ENCODE measurements around the gene RNF175.
A peak's percentile ranks its signal among the peaks of the same experiment; 100 is the strongest.

The RNF175 gene

GRCh38 chr4:153741541-153741940, 18.3 kb downstream of the RNF175 start:
- no peak for DNase-seq

DNA sequence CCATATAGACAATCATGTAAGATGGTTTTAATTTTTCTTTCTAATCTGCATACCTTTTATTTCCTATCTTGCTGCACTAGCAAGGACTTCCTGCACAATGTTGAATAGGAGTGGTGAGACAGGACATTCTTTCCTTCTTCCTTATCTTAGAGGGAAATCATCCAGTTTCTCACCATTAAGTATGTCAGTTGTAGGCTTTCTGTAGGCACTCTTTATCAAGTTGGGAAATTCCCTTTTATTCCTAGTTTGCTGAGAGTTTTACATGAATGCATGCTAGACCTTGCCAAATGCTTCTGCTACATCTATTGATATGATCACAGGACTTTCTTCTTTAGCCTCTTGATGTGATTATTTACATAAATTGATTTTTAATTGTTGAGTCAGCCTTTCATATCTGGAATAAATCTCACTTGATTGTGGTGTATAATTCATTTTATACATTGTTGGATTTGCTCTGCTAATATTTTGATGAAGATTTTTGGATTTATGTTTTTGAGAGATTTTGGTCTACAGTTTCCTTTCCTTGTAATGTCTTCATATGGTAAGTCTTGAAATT, 23.8 kb downstream of the RNF175 start:
- DNase-seq, result no peak

DNA sequence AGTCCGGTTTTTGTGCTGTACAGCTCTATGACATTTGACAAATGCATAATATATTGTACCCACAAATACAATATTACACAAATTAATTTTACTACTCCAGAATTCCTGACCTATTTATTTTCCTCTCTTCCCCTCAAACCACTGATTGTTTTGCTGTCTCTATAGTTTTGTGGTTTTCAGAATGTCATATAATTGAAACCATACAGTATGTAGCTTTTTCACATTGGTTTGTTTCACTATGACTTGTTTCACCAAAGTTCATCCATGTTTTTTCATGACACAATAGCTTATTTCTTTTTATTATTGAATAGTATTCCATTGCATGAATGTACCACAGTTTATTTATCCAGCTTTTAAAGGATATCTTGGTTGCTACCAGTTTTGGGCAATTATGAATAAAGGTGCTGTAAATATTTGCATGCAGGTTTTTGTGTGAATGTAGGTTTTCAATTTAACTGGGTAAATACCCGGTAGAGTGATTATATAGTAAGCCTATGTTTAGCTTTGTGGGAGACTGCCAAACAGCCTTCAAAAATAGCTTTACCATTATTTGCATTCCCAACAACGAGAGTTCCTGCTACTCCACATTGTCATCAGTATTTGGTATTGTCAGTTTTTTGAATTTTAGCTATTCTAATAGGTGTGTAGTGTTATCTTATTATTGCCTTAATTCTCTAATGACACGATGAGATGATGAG, 25.9 kb downstream of the RNF175 start:
- DNase-seq, result no peak

- no peak for DNase-seq
Measured at GRCh38 chr4:153731239-153731638, 28.6 kb downstream of the RNF175 start.

DNA sequence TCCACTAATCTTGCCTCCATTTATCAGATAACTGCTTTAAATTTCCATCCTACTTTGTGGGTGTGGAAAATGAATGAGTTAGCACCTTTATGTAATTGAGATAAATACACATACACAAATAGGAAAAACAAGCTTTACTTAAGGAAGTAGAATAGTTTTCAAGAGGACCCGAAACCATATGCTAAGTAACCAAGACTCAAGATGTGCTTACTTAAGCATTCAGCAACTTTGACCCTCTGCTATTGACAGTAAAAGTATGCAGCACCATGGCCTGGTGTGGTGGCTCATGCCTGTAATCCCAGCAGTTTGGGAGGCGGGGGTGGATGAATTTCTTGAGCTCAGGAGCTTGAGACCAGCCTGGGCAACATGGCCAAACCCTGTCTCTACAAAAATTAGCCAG, 29.9 kb downstream of the RNF175 start:
- no peak for DNase-seq

DNA sequence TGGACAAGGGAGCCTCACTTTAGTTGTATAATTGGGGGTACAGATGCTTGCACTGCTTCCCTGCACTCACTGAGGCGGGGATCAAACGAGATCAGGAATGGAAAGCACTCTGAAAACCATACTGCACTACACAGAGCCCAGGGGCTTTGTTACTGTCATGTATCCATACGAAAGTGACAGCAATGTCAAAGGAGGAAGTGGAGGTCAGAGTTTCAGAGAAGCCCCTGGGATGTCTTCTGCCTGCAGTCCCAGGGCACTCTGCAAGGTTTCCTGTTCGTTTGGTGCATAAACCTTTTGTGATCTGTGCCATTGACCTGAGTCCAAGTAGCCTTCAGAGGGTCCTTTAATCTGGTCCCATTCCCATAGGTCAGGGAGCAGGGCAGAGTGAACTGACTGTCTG, 31.2 kb downstream of the RNF175 start:
- DNase-seq, result no peak

DNA sequence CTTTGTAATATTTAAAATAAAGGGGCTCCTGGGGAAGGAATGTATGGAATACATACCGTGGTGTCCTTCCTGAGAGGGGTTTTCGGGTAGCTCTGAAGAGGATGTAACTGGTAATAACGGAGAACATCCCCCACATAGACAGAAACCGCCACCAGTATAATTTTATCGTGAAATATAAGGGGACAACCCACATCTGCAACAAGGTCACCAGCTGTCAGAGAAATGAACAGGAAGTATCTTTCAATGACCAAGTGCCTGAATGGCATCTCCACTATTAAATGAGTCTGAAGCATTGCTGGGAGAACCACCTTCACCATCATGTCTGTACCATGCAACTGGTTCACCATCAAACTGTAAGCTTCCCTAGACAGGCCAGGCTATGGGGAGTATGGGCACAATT, 31.7 kb downstream of the RNF175 start:
- DNase-seq, result no peak

GRCh38 chr4:153725831-153726154, 34.0 kb downstream of the RNF175 start:
- no peak for DNase-seq

DNA sequence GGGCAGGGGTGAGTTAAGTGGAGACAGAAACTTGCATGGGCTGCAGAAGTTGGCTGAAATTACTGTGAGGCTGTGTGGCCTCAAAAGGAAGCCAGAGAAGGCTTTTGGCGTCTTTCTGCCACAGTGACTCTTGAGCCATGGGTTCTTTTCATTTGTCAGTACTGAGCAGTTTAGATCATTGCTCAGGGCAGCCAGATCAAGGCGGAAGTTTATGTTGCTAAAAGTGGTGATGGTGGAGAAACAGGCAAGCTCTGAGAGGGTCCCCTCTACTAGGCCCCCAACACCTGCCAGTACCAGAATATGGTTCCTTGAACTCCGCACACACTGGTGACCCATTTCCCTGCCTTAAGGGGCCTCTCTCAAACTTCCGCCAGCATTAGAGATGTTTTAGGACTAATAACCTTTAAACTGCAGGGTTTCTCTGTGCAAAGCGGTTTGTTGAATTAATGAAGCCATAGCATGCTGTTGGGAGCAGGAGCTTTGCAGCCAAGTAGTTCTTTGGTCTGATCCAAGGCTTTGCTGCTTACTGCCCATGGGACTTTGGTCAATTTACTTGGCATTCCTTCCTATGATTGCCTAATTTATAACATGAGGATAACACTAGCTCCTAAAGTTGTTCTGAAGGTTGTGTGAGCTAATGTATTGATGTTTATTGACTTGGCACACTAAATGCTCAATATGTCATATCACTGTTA, 34.5 kb downstream of the RNF175 start:
- DNase-seq, result no peak

- DNase-seq, result no peak
Measured at GRCh38 chr4:153724606-153725005, 35.2 kb downstream of the RNF175 start.

DNA sequence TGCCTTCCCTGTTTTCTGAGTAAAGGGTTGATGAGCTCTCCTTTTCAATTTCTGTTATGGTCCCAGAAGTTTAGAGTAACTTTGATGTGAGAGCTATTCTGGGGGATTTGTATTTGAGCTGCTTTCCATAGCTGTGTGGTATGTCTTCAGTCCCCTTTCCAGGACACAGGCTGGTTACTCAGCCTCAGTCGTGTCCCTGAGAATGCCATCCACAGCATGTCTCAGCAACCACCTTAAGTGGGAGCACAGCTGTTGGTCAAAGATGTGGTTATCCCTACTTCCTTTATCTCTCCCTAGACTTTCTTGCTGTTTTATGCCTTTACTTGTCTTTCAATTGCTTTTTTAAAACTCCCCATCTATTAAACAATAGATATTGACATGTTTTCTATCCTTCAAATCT, 37.8 kb downstream of the RNF175 start:
- no peak for DNase-seq

DNA sequence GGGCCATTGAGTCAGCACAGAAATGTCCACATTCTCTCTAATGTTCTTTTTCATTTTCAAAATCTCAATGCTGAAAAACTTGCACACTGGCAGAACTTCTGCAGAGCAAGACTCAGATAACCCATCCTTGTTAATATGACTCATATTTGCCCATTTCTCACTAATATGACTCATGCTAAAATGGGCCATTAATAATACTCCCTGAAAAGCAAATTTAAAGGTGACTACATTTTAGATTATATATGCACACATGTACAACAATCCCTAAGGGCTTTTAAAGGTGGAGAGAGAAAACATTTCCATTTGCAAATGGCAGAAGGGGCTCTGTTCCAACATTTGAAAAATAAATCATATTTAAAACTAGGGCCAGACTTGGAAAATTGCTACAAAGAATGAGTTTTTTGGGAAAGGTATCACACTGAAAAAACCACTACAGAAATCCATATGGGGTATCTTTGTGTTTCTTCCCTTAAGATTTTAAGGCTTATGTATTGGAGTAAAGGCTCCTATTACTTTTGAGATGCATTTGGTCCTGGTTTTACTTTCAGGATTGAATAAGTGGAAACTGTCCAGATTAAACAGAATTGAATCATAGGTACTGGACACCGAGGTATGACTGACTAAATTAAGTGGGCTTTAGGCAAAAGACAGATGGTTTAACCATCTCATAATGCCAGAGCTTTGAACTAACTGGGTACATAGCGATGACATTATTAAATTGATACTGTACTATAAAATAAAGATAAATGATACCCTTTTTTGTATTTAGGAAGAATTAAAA, 45.8 kb downstream of the RNF175 start:
- no peak for DNase-seq

DNA sequence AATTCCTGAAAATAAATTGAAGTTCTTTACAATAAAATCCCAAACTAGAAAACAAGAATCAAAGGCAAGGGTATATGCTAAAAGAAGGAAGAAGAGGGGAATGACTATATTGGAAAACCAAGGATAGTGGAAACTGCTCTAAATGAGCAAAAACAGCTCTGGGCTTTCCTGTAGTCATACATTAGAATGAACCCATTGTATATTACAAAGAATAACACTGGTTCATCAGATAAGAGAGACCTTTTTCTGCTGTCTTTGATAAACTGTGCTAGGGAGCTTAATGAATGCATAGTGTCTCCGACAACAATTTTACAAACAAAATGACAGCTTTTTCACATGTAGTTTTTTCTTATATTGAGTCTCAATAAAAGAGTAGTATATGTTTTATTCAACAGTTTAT, 49.1 kb downstream of the RNF175 start:
- DNase-seq, result no peak

- no peak for DNase-seq
Measured at GRCh38 chr4:153706519-153706918, 53.3 kb downstream of the RNF175 start.

GRCh38 chr4:153705743-153706468, 53.9 kb downstream of the RNF175 start:
- peak; percentile 46 for DNase-seq

GRCh38 chr4:153704522-153704921, 55.3 kb downstream of the RNF175 start:
- DNase-seq, result no peak

DNA sequence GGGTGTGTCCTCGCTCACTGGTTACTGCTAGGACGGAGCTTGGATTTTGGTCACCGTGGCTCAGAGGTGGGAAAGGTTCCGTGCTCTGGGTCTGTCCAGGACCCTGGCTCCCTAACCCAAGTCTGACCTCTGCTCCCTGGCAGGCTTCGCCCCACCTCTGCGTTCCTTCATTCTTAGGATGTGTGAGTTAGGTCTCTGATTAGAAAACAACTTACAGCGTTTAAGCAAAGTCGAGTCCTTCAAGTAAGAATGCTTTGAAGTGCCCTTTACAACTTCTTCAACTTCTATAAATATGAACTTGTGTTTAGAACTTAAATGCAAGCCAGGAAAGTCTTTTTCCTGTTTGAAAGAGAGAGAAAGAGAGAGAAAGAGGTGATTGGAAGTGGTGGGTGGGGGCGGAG, 74.9 kb downstream of the RNF175 start:
- DNase-seq, result no peak

DNA sequence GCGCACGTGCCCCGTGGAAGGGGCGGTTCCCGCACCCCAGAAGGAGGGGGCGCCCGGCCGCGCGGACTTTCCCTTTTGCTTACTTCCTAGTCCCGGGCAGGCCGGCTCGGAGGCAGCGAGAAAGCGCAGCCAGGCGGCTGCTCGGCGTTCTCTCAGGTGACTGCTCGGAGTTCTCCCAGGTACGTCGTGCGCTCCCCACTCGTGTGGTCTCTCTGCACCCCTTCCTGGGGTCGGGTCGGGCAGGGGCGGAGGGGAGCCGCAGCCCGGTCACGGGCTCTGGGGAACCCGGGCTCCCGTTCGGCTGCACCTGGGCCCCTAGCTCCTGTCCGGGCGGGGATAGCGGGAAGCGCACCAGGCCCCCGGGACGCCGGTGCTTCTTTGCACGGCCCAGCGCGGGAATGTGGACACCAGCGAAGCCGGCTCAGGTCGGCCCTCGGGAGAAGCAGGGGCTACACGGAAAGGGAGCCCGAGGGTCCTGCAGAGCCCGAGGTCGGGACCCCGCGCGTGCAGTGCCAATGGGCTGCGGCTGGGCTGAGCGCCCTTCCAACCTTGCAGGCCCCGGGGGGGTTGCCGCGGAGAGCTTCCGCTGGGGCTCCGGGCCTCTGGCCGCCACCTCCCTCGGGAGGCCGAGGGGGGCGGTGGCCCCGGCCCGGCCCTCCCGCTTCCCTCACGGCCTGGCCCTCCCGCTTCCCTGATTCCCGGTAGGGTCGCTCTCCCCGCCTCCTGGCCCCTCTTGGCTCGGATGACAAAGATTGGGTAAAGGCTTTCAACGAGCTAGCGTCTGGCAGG, 75.4 kb downstream of the RNF175 start, which contains the start of gene TLR2:
Gene TLR2 (plus strand): TSS at position 99 of the 789 bp plus-strand sequence. CDS start 18,628 bp downstream, outside the sequence.
- no peak for DNase-seq

DNA sequence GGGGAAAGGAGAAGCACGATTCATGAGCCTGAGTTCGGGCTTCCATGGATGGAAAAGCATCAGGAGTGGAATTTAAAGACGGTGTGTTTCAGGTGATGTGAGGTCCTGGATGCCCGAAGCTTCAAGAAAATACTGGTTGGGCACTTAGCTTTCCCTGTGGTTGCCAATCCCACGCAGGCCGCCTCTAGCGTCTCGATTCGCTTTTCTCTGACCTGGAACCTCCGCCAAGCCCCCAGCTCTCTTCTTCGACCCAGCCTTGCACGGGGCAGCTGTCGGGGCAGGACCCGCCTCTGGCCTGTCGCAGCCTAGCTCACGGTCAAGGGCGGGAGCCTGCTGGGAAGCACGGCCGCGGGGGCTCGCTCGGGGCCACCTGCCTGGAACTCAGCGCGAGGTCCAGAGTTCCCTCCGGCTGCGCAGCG, 76.1 kb downstream of the RNF175 start:
- no peak for DNase-seq

GRCh38 chr4:153679486-153679885, 80.3 kb downstream of the RNF175 start:
- DNase-seq, result no peak

- DNase-seq, result no peak
Measured at GRCh38 chr4:153676984-153677383, 82.8 kb downstream of the RNF175 start.

DNA sequence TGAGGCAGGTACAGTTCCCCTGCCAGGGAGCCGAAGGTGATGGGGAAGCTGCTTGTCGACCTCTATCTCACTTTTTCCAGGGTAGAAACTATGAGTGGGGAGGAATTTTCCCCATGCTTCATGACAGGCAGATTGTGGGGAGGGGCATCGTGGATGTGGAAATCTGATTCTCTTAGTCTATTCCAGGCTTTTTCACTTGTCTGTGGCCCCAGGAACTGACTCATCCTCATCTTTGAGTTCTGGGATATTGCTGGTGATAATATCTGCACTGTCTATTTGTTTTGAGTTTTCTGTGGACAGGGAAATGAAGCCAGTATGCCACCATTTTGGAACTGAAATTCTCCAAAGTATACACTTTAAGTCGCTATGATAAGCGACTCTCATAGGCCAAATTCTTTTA, 83.3 kb downstream of the RNF175 start:
- no peak for DNase-seq

All from KG1 (cell line).